Occipital lobe (tissue), 2 donors: ENCODE data around the gene SH3PXD2A. TPM values are rescaled to one million over a fixed set of nuclear protein-coding genes. Genes with fewer than 3 reads are reported as not detected.
"Not testable (repeated sequence)": the region's sequence is repeated elsewhere in the genome, so short reads cannot be mapped to it uniquely, and the experiment has no call there.

ENCODE experiments used
- DNase-seq: peaks from one replicate; lab custom pipeline; 2025; lab: John Stamatoyannopoulos, UW
- total RNA-seq: library from RNA; depleted of rRNA; stranded (reverse); fragments of >200 nt; gene quantifications from one replicate; pipeline ENCODE4 v1.2.3, GENCODE V29; 2014

The SH3PXD2A gene
- total RNA-seq, 1 donor from 2014 or later = 8.7 TPM

DNA sequence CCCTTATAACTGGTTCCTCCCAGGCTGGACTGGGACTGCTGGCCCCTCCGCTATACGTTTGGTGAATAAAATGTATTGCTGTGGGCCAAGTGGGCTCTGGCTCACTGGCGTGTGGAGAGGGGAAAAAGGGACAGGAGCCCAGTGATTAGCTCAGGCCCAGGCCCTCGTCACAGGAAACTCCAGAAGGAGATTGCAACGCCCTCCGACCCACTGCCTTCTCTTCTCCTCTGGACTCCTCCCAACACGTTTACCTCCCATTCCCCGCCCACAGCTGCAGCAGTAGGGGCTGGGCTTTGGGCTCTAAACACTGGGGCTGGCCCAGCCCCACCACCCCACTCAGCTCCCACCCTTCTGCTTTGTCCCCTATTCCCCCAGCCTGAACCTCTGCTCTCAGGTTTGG is 188.0 kb downstream of the SH3PXD2A start:
- DNase-seq = no peak

DNA sequence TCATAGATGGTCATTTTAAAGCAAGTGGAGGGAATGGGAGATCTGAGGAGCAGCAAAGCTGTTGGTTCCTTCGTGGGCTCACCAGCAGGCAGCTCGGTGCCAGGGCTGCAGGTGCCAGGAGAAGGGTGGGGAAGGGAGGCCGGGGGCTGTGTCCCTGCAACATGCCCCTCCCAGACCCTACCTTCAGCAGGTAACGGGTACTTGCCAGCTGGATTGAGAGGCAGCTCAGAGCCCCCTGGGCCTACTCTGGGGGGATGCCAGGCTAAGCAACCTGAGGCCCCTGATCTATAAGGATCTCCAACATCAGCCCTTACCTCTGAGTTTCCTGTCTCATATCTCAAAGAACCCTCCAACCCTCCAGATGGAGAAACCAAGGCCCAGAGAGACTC is 188.6 kb downstream of the SH3PXD2A start:
- no peak for DNase-seq

DNA sequence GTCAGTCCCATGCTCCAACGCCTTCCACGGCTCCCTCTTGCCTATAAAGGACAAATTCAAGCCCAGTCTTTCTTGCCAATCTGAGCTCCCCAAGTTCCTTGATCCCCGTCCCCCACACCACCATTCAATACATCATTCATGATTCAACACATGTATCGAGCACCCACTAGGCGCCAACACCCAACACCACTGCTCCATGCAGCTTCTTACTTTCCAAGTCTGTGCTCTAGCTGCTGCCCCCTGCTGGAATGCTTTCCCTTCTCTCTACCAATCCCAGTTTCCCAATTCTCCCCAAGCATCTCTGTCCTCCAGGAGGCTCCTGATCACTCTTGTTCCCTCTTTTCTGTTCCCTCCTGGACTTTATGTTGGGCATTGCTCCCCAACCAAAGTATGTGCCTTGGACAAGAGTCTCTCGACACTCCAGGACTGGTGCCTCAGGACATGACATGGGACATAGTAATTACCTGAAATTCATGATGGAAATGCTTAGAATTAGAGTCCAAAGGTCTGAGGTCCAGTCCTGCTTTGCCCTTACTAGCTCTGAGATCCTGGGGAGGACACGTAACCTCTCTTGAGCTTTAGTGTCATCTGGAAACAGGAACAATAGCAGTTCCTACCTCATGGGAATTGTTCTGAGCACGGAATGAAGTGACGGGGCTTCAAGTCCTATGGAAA is 189.2 kb downstream of the SH3PXD2A start:
- DNase-seq = peak; percentile 24

DNA sequence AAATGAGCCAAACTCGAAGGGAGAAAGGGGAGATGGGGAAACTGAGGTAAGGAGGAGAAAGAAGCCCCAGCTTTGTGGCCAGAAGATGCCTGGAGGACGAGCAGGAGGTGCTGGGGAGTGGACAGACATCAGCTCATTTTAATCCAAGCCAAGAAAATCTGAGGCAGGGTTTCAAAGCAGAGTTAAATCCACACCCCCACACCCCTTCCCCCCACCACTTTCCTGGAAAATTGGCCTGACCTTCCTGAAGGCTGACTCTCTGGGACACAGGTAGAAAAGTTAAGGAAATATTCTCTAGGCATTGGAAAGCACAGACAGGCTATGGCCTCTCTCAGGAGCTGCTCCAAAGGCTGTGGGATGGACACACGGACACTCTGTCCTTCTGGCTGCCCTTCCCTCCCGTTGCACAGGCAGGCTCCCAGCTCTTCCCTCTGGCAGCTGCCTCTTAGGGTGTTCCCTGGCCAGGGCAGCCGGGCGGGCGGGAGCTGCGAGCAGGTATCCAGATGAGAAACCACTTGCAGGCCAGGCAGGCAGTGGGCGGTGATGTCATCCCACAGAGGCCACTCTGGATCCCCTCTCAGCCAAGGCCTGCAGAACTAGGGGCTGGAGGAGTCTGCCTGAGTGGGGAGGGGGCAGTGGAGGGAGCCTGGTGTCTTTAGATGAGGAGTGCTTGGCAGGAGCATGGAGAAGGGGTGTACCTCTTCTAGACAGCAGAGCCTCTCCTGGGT is 190.1 kb downstream of the SH3PXD2A start:
- DNase-seq = no peak

DNA sequence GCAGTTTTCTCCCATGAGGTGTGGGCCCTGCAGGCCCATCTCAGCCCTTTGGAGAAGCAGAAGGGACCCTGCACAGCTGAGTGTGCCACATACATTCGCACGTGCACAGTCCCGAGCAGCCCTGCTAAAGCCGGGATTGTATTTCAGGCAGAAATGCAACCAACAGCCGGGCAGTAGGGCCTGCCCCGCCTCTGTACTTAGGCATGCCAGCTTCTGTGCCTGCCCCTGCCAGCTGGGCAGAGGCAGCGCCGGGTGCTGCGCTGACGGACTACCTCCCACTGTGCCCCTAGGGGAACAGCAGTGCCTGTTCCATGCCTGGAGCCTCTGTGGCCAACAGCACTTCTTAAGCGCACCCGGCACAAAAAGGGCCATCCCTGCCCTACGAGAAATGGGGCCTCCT is 191.6 kb downstream of the SH3PXD2A start:
- DNase-seq = peak; percentile 81

DNA sequence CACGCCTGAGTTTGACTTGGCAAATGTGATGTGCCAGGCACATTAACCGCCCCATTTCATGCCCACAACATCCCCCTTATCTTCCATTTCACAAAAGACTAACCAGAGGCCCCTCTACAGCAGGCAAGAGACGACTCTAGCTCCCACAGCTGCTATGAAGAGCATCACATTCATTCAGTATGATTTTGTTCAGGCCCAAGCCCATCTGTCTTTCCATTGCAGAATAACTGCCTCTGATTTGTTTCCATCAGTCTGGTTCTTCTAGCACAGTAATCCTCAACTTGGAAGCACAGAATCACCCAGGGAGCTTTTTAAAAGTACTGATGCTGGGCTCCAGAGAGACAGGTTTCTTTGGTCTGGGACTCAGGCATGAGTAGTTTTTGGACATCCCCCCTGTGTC is 192.1 kb downstream of the SH3PXD2A start:
- no peak for DNase-seq

DNA sequence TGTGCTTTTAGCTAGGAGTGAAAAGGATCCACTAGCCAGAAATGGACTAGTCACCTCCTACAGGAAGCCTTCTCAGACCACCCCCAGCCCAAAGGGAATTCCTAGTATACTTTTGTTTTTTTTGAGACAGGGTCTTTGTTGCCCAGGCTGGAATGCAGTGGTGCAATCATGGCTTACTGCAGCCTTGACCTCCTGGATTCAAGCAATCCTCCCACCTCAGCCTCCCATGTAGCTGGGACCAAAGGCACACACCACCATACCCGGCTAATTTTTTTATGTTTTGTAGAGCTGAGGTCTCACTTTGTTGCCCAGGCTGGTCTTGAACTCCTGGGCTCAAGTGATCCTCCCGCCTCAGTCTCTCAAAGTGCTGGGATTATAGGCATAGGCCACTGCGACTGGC is 192.7 kb downstream of the SH3PXD2A start:
- DNase-seq = not testable (repeated sequence)

DNA sequence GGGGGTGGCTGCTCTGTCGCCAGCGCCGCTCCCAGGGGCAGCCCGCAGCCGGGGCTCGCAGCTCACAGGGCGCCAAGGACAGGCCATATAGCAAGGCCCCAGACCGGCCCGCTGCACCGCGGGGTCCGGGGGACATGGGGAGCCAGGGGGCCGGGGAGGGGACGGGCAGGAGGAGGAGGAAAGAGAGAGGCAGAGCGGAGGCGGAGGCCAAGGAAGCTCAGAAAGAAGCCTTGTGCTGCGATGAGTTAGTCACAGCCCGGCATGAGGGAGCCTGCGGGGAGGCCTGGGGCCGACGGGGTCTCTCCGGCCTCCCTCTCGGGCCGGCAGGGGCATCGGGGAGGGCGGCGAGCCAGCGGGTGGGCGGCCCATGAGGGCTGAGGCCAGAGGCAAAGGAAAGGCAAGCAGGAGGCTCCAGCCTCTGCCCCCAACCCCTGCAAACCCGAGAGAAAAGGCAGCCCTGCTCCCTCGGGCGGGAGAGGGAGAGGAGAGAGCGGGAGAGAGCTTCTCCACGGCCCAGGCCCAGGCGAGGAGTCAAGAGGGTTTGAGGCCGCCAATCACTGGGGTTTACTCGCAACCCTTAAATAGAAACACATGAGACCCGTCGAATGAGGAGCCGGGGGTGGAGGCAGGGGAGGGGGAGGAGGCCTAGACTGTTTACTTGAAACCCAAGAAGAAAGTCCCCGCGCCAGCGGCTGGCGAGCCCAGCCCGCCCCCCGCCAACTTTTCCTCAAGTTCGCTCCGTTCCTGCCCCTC is 194.0 kb downstream of the SH3PXD2A start:
- no peak for DNase-seq

DNA sequence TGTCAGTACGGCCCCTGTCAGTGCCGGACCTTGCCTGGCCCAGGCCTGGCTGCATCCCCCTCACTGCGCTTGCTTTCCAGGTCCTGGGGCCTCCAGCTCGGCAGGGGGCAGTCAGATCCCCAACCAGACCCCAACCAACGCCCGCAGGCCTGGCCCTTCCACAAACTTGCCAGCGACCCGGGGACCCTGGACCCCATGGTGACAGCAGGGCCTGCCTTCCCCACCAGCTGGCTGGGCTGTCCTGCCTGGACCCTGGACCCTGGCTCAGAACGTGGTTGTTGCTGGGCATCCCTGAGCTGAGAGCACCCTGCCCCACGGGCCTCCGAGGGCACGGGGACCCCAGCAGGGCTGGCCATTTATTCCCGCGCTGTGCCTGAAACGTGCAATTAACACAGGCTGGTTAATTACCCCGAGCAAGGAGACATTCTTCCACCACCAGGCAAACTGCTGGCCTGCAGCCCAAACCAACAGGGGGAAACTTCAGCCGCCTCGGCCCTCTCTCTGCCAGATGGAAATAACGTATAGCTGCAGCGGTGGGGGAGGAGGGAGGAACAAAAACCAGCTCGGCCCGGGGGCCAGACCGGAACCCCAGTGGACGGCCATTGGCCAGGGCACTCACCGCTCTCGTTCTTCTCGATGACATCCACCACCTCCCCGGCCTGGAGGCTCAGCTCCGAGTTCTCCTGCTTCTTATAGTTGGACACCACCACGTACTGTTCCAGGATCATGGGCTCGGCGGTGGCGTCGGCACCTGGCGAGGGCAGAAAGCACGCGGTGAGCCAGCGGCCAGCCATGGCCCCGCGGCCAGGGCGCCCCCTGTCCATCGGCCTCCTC is 194.8 kb downstream of the SH3PXD2A start:
- DNase-seq = peak; percentile 40

DNA sequence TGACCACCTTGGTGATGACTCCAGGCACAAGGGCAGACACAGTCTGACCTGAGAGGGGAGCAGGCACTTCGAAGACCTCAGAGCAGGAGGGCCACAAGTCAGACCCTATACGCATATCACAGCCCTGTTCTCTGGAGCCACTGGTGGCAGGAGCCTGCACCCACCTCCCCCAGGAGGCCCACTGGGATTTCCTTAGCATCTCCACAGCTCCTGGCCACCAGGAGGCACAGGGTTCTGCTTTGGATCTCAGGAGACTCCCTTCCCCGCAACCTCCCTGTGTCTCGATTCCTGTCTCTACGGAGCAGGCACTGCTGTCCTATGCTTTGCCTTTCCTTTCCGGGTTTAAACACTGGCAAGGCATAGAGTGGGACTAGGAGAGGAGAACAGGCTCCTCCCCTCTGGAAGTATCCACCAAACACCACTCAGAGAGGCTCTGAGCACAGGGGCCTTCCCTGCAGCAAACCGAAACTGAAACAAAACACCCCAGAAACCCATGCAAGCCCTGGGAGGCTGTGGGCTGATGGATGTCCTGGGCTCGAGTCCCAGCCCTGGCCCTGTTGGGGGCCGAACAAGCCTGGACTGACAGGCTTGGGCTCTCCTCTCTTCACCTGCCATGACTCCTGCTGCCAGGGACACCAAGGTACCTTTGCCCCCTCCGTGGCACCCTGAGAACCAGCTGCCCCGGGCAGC is 195.6 kb downstream of the SH3PXD2A start:
- DNase-seq = peak; percentile 71

DNA sequence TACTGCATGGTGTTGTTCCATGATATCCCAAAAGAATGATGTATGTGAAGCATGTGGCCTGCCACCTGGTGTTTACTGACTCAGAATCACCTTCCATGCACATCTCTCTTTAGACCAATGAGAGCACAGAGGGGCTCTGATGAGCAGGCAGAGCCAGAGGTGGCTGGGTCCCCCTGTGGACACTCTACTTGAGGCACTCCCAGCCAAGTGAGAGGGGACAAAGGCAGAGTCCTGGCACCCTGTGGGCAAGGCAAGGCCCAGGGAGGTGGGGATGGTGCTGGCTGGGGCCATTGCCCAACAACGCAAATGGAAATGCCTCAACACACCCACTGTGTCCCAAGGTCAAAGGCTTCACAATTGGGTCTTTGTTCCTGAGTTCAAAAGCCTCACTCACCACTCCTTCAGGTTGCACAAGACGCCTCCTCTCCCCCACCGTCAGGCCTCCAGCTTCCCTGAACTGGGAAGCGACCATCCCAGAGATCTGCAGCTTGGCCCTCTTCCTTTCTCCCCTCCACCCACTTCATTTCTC is 197.3 kb downstream of the SH3PXD2A start:
- DNase-seq = no peak

DNA sequence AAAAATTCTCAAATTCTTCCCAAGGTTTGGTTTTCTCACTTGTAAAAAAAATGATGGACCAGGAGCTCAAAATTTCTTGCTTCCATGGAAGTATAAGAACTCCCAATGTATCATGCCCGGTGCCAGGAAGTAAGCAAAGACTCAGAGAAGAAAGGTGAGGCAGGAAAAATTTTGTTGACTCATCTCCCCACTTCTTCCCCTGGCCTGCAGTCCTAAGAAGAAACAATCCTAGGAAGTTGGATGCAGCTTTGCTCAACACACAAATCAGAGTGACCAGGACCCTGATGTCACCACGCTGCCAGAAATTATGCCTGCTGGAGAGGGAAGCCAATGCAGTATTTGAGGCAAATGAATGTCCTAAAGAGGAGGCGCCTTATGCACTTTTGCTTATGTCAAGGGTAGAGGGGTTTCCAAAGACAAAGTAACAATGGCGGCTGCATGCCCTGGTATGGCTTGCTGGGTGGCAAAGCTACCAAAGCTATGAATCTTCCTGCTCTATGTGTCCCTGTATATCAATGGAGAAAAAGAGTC is 198.2 kb downstream of the SH3PXD2A start:
- DNase-seq = no peak

DNA sequence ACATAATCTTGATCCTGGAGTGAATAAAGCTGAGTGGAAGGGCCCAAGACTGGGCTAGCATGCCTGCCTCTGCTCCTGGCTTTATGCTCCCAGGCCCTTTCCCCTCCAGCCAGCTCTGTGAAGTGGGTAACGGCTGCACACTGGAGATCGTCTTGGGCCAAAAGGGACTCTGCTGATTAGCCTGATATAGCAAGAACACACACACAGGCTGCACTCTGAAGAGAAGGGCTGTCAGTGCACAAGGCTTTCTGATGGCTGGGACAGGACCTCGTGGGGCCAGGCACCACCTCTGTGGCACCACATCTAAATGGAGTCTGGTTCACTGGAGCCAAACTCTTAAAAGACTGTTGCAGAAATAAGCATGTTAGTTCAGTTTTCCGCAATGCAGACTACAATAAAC is 200.5 kb downstream of the SH3PXD2A start:
- DNase-seq = no peak

DNA sequence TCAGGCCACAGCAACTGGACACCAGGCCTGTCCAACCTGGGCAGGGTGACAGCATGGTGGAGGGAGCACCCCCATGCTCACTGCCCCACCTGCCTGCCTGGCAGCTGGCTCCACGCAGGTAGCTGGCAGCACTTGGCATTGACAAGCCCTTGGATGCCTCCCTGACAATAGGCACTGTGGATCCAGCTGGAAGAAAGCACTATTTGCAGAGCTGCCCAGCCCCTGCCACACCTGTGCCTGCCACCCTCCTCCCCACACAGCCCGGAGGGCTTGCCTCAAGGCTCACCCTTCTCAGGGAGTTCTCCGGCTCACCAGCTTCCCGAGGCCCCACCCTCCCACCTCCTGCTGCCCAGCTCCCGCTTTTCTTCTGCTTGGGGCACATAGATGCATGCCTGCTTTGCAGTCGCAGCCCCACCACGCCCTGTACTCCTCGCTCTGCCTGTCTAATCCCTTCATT is 201.8 kb downstream of the SH3PXD2A start:
- DNase-seq = no peak

DNA sequence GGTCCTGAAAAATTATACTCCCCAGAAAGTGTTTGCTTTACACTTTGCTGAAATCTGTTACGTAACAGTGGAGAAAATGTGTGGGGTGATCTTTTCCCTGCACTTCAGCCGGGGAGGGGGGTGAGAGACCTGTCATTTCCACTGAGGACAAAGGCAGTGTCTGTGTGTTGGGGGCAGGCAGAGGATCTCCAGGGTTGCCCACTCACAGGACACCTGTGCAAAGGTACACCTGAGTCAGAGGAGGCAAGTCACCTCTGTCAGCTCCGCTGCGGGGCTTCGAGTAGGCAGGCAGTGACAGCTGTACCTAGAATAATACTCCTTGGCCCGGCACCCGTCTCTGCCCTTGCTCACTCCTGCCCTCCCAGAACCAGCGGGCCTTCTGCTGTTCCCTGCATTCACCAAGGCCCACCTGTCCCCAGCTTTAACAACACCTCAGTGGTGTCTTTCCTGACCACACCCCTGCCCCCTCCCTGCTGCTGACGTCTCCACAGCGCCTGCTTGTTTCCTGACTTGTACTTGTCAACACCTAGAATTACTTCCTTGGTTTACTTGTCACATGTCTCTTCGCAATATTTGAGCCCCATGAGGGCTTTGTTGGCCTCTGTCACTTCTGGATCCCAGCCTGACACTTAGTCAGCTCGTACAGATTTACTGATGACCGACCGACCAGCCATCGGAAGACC is 202.6 kb downstream of the SH3PXD2A start:
- DNase-seq = no peak

DNA sequence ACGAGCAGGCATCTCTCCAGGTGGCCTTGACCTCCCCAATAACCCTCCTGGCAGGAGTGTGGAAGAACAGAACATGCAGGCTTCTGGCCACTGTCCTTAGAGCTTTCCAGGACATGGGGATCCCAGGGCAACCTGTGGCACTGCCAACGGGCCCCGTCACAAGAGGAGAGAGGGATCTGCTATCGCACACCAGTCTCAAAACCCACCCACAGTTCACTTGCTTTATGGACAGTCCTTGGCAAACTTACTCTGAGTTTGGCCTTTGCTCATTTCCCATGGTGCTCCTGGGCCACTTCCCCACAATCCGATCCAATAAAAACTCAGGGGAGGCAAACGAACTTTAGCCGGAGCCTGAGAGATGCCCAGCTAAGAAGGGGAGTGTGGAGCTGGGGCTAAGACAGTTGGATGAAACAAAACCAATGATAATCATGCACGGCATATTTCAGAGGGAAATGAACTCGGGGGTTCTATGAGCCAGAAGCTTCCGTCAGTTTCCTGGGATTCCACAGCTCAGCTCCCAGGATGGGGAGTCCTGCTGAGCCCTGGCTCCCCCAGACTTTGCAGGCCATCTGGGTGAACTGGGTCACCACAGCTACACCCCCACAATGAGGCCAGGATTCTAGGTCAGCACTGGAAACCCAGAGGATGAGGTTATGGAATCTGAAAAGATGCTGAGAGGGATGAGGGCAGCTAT is 203.4 kb downstream of the SH3PXD2A start:
- no peak for DNase-seq

DNA sequence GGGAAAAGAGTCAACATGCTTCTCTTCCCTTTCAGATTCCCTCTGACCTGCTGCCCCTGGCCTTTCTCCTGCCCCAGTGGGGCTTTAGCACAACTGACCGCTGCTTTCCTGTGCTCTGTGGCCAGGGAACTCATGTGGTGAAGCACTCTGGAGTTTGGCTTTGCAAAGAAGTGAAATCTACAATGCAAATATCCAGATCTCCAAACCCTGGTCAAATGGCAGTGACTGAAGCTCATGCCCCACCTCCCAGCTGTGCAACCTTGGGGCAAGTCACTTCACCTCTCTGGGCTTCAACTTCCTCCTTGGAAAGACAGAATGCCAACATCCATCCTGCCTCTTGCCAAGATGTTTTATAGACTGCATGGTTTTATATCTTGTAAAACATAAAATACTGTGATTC is 204.0 kb downstream of the SH3PXD2A start:
- DNase-seq = no peak

DNA sequence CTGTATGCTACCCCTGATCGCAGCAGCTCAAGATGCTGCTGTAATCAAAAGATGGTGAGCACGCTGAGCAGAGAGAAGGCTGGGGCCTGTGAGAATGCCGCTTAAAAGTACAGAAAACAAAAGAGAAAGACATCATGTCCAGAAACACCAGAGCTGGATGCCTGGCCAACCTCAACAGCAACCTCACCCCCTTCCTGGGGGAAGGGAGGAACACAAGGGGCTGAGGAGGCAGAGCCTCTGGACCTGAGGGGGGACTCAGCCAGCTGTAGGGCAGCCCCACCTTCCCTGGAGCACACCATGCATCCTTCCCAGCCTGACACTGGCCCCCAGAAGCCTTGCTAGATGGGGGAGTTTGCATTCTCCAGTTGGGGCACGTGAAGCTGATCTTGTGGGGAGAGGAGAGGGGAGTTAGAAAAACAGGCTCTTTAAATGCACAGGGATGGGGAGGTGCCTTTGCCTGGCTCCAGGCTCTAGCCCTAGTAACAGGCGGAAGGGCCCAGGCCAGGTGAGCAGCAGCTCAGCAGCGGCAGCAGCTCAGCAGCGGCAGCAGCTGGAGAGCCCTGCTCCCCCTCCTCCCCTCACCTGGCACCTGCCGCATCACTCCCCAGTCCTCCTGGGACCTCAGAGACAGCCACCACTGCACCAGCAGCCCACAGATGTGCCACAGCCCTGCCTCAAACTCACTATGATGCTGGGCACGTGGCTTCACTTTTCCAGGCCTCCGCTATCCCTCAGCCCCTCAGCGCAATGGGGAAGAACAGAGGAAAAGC is 205.5 kb downstream of the SH3PXD2A start:
- no peak for DNase-seq
